ENCODE data around the gene DBX1.
"Not testable (repeated sequence)": the region's sequence is repeated elsewhere in the genome, so short reads cannot be mapped to it uniquely, and the experiment has no call there.

Gene DBX1

GRCh38 chr11:20160425-20161229 is at the start of gene DBX1:
TSS of gene DBX1 (minus strand) at chr11:20160475. CDS start at chr11:20160324, 151 bp downstream.
- no peak for DNase-seq (ENCODE audit: low read depth)

GRCh38 chr11:20208622-20209111 is 48.4 kb upstream of the DBX1 start:
- no peak for DNase-seq (ENCODE audit: low read depth)

- no peak for DNase-seq (ENCODE audit: low read depth)
Measured at GRCh38 chr11:20207781-20208621, 47.7 kb upstream of the DBX1 start.

GRCh38 chr11:20205807-20206206 is 45.5 kb upstream of the DBX1 start:
- no peak for DNase-seq (ENCODE audit: low read depth)

GRCh38 chr11:20204681-20205080 is 44.4 kb upstream of the DBX1 start:
- DNase-seq (ENCODE audit: low read depth), result no peak

- DNase-seq (ENCODE audit: low read depth), result no peak
Measured at GRCh38 chr11:20203831-20204230, 43.6 kb upstream of the DBX1 start.

GRCh38 chr11:20201231-20201630 is 41.0 kb upstream of the DBX1 start:
- no peak for DNase-seq (ENCODE audit: low read depth)

- not testable (repeated sequence) for DNase-seq (ENCODE audit: low read depth)
Measured at GRCh38 chr11:20200331-20200955, 40.2 kb upstream of the DBX1 start.

GRCh38 chr11:20197881-20198280 is 37.6 kb upstream of the DBX1 start:
- DNase-seq (ENCODE audit: low read depth), result no peak

- DNase-seq (ENCODE audit: low read depth), result no peak
Measured at GRCh38 chr11:20194470-20194869, 34.2 kb upstream of the DBX1 start.

- no peak for DNase-seq (ENCODE audit: low read depth)
Measured at GRCh38 chr11:20193307-20193706, 33.0 kb upstream of the DBX1 start.

GRCh38 chr11:20192641-20193040 is 32.4 kb upstream of the DBX1 start:
- no peak for DNase-seq (ENCODE audit: low read depth)

GRCh38 chr11:20192151-20192550 is 31.9 kb upstream of the DBX1 start:
- no peak for DNase-seq (ENCODE audit: low read depth)

GRCh38 chr11:20178976-20179375 is 18.7 kb upstream of the DBX1 start:
- DNase-seq (ENCODE audit: low read depth), result no peak

GRCh38 chr11:20177136-20177535 is 16.9 kb upstream of the DBX1 start:
- DNase-seq (ENCODE audit: low read depth), result no peak

- DNase-seq (ENCODE audit: low read depth), result no peak
Measured at GRCh38 chr11:20172721-20173447, 12.6 kb upstream of the DBX1 start.

- no peak for DNase-seq (ENCODE audit: low read depth)
Measured at GRCh38 chr11:20163783-20164481, 3.7 kb upstream of the DBX1 start.

GRCh38 chr11:20162824-20163782 is 2.8 kb upstream of the DBX1 start:
- DNase-seq (ENCODE audit: low read depth), result no peak

- no peak for DNase-seq (ENCODE audit: low read depth)
Measured at GRCh38 chr11:20161923-20162744, 1.9 kb upstream of the DBX1 start.
